NT2/D1 (cell line): ENCODE measurements around the gene MAGEA11.

ENCODE experiments used
- YY1 ChIP-seq: IDR thresholded peaks from 2 replicates; pipeline ENCODE4 v1.6.1; 2011; ENCODE audit not compliant: insufficient read length, insufficient read depth
- ZNF274 ChIP-seq: IDR thresholded peaks from 2 replicates; pipeline ENCODE4 v1.6.1; 2011; ENCODE audit warnings: mild to moderate bottlenecking, low read depth, low read length

DNA sequence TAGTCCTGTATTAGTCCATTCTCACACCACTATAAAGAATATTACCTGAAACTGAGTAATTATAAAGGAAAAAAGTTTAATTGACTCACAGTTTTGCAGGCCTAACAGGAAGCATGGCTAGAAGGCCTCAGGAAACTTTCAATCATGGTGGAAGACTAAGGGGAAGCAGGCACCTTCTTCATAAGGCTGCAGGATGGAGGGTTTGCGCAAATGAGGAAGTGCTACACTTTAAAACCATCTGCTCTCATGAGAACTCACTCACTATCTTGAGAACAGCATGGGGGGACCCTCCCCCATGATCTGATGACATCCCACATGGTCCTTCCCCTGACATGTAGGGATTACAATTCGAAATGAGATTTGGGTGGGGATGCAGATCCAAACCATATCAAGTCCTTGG, 12.1 kb upstream of the MAGEA11 start:
- TF ChIP-seq YY1 (no peak), ZNF274 (no peak)
